Measurements from ENCODE around the gene JPH4.

JPH4 gene

GRCh38 chr14:23578560-23579310 lies at the start of gene JPH4:
Gene JPH4, minus strand, starts transcription at chr14:23578790. Its CDS starts 1,337 bp downstream, at chr14:23577453.
- DNase-seq (ENCODE audit: low read depth in 2 of 2, low spot score in 1 of 2), result no peak

GRCh38 chr14:23627961-23628360 lies 49.4 kb upstream of the JPH4 start:
- DNase-seq (ENCODE audit: low read depth in 2 of 2, low spot score in 1 of 2), result no peak

- DNase-seq (ENCODE audit: low read depth in 2 of 2, low spot score in 1 of 2), result no peak
These were observed 48.4 kb upstream of the JPH4 start for GRCh38 chr14:23626946-23627345.

- DNase-seq (ENCODE audit: low read depth in 2 of 2, low spot score in 1 of 2), result no peak
These were observed 46.3 kb upstream of the JPH4 start for GRCh38 chr14:23624830-23625404.

GRCh38 chr14:23623962-23624361 lies 45.4 kb upstream of the JPH4 start:
- no peak for DNase-seq (ENCODE audit: low read depth in 2 of 2, low spot score in 1 of 2)

- no peak for DNase-seq (ENCODE audit: low read depth in 2 of 2, low spot score in 1 of 2)
These were observed 44.4 kb upstream of the JPH4 start for GRCh38 chr14:23622990-23623389.

- DNase-seq (ENCODE audit: low read depth in 2 of 2, low spot score in 1 of 2), result no peak
These were observed 43.5 kb upstream of the JPH4 start for GRCh38 chr14:23621932-23622730.

- no peak for DNase-seq (ENCODE audit: low read depth in 2 of 2, low spot score in 1 of 2)
These were observed 42.8 kb upstream of the JPH4 start for GRCh38 chr14:23621204-23621931.

- no peak for DNase-seq (ENCODE audit: low read depth in 2 of 2, low spot score in 1 of 2)
These were observed 41.6 kb upstream of the JPH4 start for GRCh38 chr14:23620177-23620702.

- DNase-seq (ENCODE audit: low read depth in 2 of 2, low spot score in 1 of 2), result no peak
These were observed 39.9 kb upstream of the JPH4 start for GRCh38 chr14:23618415-23618988.

GRCh38 chr14:23617539-23617938 lies 38.9 kb upstream of the JPH4 start:
- no peak for DNase-seq (ENCODE audit: low read depth in 2 of 2, low spot score in 1 of 2)

- no peak for DNase-seq (ENCODE audit: low read depth in 2 of 2, low spot score in 1 of 2)
These were observed 37.3 kb upstream of the JPH4 start for GRCh38 chr14:23615856-23616255.

GRCh38 chr14:23614395-23614828 lies 35.8 kb upstream of the JPH4 start:
- no peak for DNase-seq (ENCODE audit: low read depth in 2 of 2, low spot score in 1 of 2)

GRCh38 chr14:23613242-23614070 lies 34.9 kb upstream of the JPH4 start:
- no peak for DNase-seq (ENCODE audit: low read depth in 2 of 2, low spot score in 1 of 2)

- no peak for DNase-seq (ENCODE audit: low read depth in 2 of 2, low spot score in 1 of 2)
These were observed 34.2 kb upstream of the JPH4 start for GRCh38 chr14:23612802-23613201.

- DNase-seq (ENCODE audit: low read depth in 2 of 2, low spot score in 1 of 2), result no peak
These were observed 33.8 kb upstream of the JPH4 start for GRCh38 chr14:23612354-23612732.

- no peak for DNase-seq (ENCODE audit: low read depth in 2 of 2, low spot score in 1 of 2)
These were observed 32.3 kb upstream of the JPH4 start for GRCh38 chr14:23610815-23611289.

- no peak for DNase-seq (ENCODE audit: low read depth in 2 of 2, low spot score in 1 of 2)
These were observed 31.7 kb upstream of the JPH4 start for GRCh38 chr14:23610090-23610814.
